NCI-H1930 (cell line): ENCODE results near the gene PARD6B.
A peak's percentile ranks its signal among the peaks of the same experiment; 100 is the strongest.
"Not testable (repeated sequence)": the region's sequence is repeated elsewhere in the genome, so short reads cannot be mapped to it uniquely, and the experiment has no call there.

Experiments used
- DNase-seq, 2 experiments: peaks; one replicate each; lab custom pipeline; 2025; lab: John Stamatoyannopoulos, UW

The PARD6B gene

GRCh38 chr20:50776122-50776817, 44.9 kb downstream of the PARD6B start:
- peak in 1 of 2 experiments; percentile 10 for DNase-seq

DNA sequence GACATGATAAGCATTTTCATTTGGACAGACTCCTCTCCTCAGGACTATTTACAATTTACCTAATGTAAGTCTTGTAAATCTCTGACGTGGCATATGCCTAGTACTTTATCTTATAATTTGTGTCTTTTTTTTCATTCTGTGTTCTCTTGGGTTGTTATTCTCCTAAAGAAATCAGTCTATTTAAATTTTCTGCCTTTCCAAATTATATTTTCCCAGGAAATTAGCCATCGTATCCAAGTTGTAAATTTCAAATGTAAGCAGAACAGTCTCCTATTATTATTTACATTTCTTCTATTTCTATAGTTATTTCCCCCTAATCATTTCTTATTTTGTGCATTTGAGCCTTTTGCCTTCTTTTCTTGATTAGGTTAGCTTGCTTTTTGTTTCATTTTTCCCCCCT, 46.0 kb downstream of the PARD6B start:
- no peak for DNase-seq

GRCh38 chr20:50778994-50779393, 47.6 kb downstream of the PARD6B start:
- DNase-seq = not testable (repeated sequence)

DNA sequence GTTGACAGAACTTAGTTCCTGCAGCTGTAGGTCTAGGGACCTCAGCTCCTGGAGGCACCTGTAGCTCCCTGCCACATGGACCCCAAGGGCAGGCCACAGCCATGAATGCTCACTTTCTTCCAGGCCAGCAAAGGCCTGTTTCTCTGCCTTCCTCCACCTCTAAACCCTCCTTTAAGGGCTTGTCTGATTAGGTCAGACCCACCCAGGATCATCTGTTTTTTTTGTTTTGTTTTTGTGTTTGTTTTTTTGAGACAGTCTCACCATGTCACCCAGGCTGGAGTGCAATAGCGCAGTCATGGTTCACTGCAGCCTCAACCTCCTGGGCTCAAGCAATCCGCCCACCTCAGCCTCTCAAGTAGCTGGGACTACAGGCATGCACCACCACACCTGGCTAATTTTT, 52.0 kb downstream of the PARD6B start:
- DNase-seq = no peak

DNA sequence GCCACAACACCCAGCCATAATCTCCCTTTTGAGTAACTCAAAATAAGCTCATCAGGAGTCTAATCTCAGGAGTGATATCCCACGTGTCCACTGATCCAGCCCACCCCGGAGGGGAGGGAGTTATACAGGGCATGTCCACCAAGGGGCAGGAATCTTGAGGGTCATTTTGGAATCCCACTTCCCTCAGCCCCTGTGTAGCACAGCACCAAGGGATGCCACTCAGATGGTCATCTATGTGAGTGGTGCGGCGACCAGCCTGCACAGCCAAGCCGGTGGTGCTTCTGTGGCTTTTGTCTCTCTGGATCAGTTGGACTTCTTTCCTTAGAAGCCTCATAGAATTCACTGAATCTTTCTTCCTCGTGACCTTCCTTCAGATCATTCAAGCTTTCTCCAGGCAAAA, 52.5 kb downstream of the PARD6B start:
- DNase-seq = no peak

GRCh38 chr20:50784464-50784863, 53.1 kb downstream of the PARD6B start:
- DNase-seq = no peak

DNA sequence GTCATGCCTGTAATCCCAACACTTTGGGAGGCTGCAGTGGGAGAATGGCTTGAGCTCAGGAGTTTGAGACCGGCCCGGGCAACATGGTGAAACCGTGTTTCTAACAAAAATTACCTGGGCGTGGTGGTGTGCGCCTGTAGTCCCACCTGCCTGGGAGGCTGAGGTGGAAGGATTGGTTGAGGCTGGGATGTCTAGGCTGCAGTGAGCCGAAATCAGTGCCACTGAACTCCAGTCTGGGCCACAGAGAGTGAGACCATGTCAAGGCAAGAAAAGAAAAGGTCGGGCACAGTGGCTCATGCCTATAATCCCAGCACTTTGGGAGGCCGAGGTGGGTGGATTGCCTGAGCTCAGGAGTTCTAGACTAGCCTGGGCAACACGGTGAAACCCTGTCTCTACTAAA, 55.3 kb downstream of the PARD6B start:
- no peak for DNase-seq

- DNase-seq = no peak
Measured at GRCh38 chr20:50787181-50787580, 55.8 kb downstream of the PARD6B start.

GRCh38 chr20:50788045-50788991, 56.9 kb downstream of the PARD6B start:
- no peak for DNase-seq

DNA sequence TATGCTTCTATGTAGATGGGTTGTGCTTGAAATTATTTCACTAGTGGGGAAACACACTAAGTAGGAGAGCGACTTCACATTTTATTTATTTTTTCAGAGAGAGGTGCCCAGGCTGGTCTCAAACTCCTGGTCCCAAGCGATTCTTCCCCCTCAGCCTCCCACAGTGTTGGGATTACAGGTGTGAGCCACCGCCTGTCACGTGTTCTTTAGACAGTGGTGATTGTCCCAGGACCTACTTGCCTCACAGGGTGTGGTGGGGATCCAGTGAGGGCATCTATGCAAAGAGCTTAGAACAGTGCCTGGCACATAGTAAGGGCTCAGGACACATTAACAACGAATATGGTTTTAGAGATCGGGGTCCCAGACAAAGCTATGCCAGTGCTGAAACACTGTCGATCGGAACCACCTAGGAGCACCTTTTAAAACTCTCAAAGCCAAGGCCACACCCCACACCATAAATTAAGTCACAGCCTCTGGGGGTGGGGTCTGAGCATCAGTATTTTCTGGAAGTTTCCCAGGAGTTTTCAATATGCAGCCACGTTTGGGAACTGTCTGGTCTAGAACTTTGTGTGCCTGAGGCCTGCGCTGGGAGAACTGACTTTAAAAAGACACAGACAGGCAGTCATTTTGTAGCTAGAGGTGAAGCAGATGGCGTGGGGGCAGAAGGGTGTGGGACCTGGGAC, 58.7 kb downstream of the PARD6B start:
- no peak for DNase-seq

DNA sequence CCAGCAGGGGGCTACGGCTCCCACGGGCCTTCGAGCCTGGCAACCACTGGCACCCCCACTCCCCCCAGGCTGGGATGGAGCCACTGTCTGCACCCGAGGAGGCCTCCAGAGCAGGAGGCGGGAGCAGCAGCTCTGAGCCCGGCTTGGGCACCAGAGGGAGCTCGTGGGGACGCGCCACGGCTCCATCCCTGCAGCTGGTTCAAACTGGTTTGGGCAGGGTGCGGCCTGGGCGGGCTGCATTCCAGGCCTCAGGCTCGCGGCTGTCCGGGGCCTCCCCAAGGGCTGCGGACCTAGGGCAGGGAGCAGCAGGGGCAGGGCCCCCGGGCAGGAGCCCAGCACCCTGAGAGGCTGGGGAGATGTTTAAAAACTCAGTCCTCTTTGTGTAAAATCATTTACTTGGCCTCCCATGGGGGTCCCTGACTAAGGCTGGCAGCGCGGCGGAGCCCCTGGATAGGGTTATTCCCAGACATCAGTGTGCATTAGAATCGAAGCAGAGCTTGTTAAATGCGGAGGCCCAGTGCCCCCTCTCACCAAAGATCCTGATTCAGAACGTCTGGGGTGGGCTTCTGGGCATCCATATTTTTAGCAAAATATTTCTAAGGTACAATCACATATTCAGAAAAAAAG, 59.4 kb downstream of the PARD6B start:
- DNase-seq = peak in 1 of 2 experiments; percentile 6

GRCh38 chr20:50792708-50793574, 61.6 kb downstream of the PARD6B start:
- DNase-seq = no peak

GRCh38 chr20:50793575-50794016, 62.2 kb downstream of the PARD6B start:
- not testable (repeated sequence) for DNase-seq

- no peak for DNase-seq
Measured at GRCh38 chr20:50794181-50794845, 62.9 kb downstream of the PARD6B start.

GRCh38 chr20:50794846-50795634, 63.7 kb downstream of the PARD6B start, which contains the start of gene BCAS4:
Gene BCAS4 (plus strand): TSS chr20:50795061. CDS start chr20:50795084, 23 bp downstream.
- DNase-seq = peak; percentile 77 to 90

- no peak for DNase-seq
Measured at GRCh38 chr20:50797142-50797541, 65.8 kb downstream of the PARD6B start.

GRCh38 chr20:50798650-50799049, 67.3 kb downstream of the PARD6B start:
- DNase-seq = no peak

DNA sequence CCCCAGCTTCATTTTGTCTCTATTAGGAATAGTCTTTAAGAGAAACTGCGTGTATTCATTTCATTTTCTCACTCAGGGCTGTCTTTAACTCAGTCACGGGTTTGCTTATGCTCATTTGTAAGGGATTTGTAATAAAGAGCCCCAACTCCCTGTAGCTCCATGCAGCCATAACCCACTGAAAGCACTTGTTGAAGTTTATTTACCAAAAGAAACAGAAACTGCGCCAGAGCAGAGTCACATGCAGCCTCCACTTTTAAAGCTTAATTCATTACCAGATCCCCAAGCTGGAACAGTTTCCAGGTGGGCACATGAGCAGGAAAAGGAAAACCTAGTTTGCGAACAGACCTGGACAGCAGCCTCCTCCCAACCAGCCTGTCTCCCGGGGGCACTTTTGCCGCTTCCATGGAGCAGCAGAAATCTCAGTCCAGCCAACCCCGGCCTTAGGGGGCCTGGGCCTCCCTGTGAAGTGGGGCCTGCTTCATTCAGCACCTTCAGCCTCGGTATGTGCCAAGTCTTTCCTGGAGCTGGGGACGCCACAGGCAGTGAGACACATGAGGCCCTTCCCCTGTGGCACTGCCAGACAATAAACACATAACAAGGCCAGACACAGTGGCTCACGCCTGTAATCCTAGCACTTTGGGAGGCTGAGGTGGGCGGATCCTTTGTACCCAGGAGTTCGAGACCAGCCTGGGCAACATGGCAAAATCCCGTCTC, 68.0 kb downstream of the PARD6B start:
- no peak for DNase-seq
